GM10248 (cell line): ENCODE measurements around the gene SLA2.

Experiments
- CTCF ChIA-PET: fragments of 300-600 bp; sonication (Branson Sonifier 250); formaldehyde crosslinking; extraction: SDS; loops from one replicate; lab custom pipeline; 2021; ENCODE audit warnings: antibody characterized with exemption; lab: Yijun Ruan, JAX
- POLR2A ChIA-PET: fragments of 350-650 bp; sonication (Branson Sonifier 250); formaldehyde crosslinking; extraction: SDS; loops from one replicate; lab custom pipeline; 2020; ENCODE audit warnings: antibody characterized with exemption; lab: Yijun Ruan, JAX
- DNase-seq: peaks from one replicate; pipeline ENCODE4 v3.0.0; 2012; ENCODE audit errors: extremely low spot score
- CTCF ChIP-seq: IDR thresholded peaks from 2 replicates; pipeline ENCODE4 v1.5.1; 2012; ENCODE audit warnings: mild to moderate bottlenecking, low read depth; ENCODE audit errors: extremely low read depth, missing control alignments, control extremely low read depth

SLA2 gene

GRCh38 chr20:36573798-36574365 is 72.1 kb downstream of the SLA2 start:
- peak; percentile 64 for DNase-seq
- ChIA-PET CTCF (interaction anchor here (1.4 to 4.0 kb wide), 3 partner anchors 16 to 39 kb away, joined by 3 to 15 read pairs (median 6); partner anchors contain the start of gene RAB5IF), POLR2A (interaction anchor here (0.6 to 2.4 kb wide), 2 partner anchors 21 to 51 kb away, joined by 6 to 7 read pairs; no protein-coding TSS in a partner anchor)

GRCh38 chr20:36573103-36573797 is 72.7 kb downstream of the SLA2 start, which contains the start of gene TGIF2:
TGIF2 (plus strand) TSS chr20:36573597; CDS start chr20:36578775, 5,178 bp downstream.
- no peak for TF ChIP-seq CTCF
- DNase-seq = peak; percentile 99
- ChIA-PET CTCF (interaction anchor here (1.3 to 4.0 kb wide), 4 partner anchors 16 to 40 kb away, joined by 3 to 15 read pairs (median 4); partner anchors contain the start of gene RAB5IF), POLR2A (interaction anchor here (0.6 to 2.4 kb wide), 6 partner anchors 16 to 1418 kb away, joined by 5 to 7 read pairs (median 6); no protein-coding TSS in a partner anchor)

More at GRCh38 chr20:36573798-36574365, 72.1 kb downstream of the SLA2 start:
- TF ChIP-seq CTCF = no peak

GRCh38 chr20:36572701-36573102 is 73.3 kb downstream of the SLA2 start:
- ChIA-PET CTCF (interaction anchor here (0.9 to 4.0 kb wide), 6 partner anchors 15 to 53 kb away, joined by 3 to 15 read pairs (median 4); partner anchors contain the start of gene RAB5IF), POLR2A (interaction anchor here (0.6 to 0.7 kb wide), 4 partner anchors 16 to 1419 kb away, joined by 5 to 7 read pairs (median 6); no protein-coding TSS in a partner anchor)
- peak; percentile 56 for DNase-seq
- TF ChIP-seq CTCF = no peak

GRCh38 chr20:36571564-36572504 is 74.2 kb downstream of the SLA2 start:
- CTCF ChIA-PET = interaction anchor here (0.9 to 2.8 kb wide), 9 partner anchors 10 to 183 kb away, joined by 3 to 6 read pairs (median 5); partner anchors contain the start of gene RAB5IF
- POLR2A ChIA-PET = interaction anchor here (1.5 to 1.8 kb wide), 2 partner anchors 24 to 34 kb away, joined by 4 to 5 read pairs; partner anchors contain the start of gene RAB5IF
- DNase-seq = peak; percentile 13
- no peak for TF ChIP-seq CTCF

- no peak for TF ChIP-seq CTCF
- ChIA-PET CTCF (interaction anchor here (1.7 to 2.0 kb wide), 2 partner anchors 8 to 12 kb away, joined by 5 to 11 read pairs; no protein-coding TSS in a partner anchor), POLR2A (interaction anchor here (1.8 kb wide), 1 partner anchor 36 kb away, joined by 4 read pairs; the partner anchor contains the start of gene RAB5IF)
- DNase-seq = no peak
These were observed 76.1 kb downstream of the SLA2 start for GRCh38 chr20:36569847-36570429.
